GM21423 (cell line): ENCODE data around the gene SYNGAP1.
"Not testable (repeated sequence)": the region's sequence is repeated elsewhere in the genome, so short reads cannot be mapped to it uniquely, and the experiment has no call there.

Experiments used
- ATAC-seq: cut with Tn5 transposase; IDR thresholded peaks from one replicate; pipeline ENCODE4 v1.9.1; 2021; ENCODE audit warnings: mild to moderate bottlenecking, moderate library complexity; ENCODE audit not compliant: unreplicated experiment

SYNGAP1 gene

DNA sequence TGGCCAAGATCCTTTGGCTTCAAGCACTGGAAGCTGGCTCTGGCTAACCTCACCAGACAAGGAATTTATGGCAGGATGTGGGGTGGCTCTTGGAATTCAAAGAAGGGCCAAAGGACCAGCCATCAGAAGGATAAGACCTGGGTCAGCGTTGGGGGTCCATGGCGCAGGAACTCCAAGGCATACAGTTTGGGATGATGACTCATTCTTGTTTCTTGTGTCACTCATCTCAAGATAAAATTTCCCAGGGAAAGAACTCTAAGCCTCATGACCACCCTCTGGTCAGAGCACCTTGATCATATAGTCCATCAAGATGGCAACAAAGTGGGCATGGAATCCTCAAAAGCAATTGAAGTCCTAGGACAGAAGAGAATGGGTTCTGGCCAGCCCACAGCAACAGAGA, 39.4 kb downstream of the SYNGAP1 start:
- no peak for ATAC-seq

DNA sequence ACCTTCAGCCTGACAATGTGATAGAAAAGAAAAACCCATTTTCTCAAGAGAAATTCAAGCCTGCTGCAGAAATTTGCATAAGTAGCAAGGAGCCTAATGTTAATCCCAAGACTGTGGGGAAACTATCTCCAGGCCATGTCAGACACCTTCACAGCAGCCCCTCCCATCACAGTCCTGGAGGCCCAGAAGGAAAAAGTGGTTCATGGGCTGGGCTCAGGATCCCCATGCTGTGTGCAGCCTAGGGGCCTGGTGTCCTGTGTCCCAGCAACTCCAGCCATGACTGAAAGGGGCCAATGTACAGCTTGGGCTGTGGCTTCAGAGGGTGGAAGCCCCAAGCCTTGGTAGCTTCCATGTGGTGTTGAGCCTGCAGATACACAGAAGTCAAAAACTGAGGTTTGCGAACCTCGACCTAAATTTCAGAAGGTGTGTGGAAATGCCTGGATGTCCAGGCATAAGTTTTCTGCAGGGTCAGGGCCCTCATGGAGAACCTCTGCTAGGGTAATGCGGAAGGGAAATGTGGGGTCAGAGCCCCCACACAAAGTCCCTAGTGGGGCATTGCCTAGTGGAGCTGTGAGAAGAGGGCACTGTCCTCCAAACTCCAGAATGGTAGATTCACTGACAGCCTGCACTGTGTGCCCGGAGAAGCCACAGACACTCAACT, 46.3 kb downstream of the SYNGAP1 start:
- no peak for ATAC-seq

DNA sequence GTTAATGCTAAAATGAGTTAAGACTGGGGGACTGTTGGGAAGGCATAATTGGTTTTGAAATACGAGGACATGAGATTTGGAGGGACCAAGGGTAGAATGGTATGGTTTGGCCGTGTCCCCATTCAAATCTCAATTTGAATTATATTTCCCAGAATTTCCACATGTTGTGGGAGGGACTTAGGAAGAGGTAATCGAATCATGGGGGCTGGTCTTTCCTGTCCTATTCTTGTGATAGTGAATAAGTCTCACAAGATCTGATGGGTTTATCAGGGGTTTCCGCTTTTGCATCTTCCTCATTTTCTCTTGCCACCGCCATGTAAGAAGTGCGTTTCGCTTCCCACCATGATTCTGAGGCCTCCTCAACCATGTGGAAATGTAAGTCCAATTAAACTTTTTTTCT, 47.2 kb downstream of the SYNGAP1 start:
- ATAC-seq: no peak

DNA sequence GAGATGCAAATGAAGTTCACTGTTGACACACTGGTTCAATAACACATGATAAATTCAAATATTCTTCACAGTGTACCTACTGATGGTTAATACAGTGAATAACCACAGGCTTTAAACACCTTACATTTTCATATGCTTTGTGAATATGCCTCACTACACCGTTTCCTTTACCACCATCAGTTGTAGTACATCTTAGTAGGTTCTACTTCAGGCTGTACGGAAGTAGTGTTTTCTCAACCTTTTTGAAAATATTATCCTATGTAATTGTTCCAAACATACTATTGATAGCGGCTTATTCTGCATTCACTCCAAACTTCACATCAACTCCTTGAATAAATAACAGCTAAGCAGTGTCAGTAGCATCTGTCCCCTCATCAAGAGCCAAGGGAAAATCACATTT, 49.8 kb downstream of the SYNGAP1 start:
- no peak for ATAC-seq

DNA sequence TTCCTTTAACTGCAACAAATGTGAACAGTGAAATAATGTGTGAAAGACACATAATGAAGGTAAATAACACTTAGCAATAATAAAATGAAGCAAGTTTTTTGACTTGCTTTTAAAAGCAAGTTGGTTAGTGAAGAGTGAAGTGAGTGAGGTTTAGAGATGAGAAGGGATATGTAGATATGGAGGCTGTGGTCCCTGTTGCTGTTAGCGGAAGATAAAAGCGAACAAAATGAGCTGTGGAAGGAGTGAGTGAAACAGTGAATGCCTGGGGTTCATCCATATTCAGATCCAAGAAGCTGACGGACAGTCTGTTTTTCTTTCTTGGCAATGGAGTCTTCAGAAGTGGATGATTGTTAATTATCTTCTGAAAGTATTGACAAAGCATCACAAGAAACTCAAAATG, 58.0 kb downstream of the SYNGAP1 start:
- no peak for ATAC-seq

DNA sequence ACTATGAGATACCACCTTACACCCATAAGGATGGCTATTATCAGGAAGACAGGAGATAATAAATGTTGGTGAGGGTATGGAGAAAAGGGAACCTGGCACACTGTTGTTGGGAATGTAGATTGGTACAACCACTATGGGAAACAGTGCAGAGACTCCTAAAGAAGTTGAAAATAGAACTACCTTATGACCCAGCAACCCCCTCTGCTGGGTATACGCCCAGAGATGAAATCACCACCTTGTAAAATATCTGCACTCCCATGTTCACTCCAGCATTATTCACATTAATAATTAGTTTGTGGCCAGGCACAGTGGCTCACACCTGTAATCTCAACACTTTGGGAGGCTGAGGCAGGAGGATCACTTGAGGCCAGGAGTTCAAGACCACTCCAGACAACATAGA, 61.3 kb downstream of the SYNGAP1 start:
- no peak for ATAC-seq

DNA sequence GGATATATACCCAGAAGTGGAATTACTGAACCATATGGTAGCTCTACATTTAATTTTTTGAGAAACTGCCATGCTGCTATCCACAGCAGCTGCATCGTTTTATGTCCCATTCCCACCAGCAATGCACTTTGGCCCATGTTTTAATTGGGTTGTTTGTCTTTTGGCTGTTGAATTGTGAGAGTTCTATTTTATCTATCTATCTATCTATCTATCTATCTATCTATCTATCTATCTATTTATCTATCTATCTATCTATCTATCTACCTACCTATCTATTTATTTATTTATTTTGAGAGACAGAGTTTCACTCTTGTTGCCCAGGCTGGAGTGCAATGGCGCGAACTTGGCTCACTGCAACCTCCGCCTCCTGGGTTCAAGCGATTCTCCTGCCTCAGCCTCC, 62.8 kb downstream of the SYNGAP1 start:
- ATAC-seq: not testable (repeated sequence)

DNA sequence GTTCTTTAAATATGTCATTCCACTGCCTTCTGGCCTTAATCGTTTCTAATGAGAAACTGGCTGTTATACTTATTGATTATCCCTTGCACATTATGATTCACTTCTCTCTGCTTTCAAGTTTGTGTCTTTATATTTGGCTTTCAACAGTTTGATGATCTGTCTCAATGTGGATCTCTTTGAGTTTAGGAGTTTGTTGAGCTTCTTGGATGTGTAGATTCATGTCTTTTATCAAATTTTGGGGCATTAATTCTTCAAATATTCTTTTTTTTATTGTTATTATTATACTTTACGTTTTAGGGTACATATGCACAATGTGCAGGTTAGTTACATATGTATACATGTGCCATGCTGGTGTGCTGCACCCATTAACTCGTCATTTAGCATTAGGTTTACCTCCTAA, 63.8 kb downstream of the SYNGAP1 start:
- no peak for ATAC-seq

DNA sequence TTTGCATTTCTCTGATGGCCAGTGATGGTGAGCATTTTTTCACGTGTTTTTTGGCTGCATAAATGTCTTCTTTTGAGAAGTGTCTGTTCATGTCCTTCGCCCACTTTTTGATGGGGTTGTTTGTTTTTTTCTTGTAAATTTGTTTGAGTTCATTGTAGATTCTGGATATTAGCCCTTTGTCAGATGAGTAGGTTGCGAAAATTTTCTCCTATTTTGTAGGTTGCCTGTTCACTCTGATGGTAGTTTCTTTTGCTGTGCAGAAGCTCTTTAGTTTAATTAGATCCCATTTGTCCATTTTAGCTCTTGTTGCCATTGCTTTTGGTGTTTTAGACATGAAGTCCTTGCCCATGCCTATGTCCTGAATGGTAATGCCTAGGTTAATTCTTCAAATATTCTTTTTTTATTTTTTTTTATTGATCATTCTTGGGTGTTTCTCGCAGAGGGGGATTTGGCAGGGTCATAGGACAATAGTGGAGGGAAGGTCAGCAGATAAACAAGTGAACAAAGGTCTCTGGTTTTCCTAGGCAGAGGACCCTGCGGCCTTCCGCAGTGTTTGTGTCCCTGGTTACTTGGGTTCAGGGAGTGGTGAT, 64.9 kb downstream of the SYNGAP1 start:
- not testable (repeated sequence) for ATAC-seq

DNA sequence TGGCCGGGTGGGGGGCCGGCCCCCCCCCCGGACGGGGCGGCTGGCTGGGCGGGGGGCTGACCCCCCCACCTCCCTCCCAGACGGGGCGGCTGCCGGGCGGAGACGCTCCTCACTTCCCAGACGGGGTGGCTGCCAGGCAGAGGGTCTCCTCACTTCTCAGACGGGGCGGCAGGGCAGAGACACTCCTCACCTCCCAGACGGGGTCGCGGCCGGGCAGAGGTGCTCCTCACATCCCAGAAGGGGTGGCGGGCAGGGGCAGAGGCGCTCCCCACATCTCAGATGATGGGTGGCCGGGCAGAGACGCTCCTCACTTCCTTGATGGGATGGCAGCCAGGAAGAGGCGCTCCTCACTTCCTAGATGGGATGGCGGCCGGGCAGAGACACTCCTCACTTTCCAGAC, 65.8 kb downstream of the SYNGAP1 start:
- ATAC-seq: not testable (repeated sequence)

DNA sequence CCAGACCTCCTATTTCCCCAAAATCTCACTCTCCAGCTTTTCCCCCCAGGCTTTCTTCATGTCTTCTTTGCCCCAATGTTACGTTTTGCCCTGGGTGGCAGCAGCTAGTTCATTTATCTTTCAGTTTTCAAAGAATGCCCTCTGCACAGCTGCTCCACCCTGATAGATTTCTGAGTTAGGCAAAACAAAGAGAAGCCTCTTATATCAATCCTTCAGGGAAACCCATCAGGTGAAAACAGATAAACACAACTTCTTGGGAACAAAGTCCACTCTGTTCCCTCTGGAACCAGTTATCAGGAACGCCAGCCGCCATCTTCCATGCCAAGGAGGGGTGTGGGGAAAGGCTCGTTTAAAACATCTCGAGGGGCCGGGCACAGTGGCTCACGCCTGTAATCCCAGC, 68.5 kb downstream of the SYNGAP1 start:
- no peak for ATAC-seq

DNA sequence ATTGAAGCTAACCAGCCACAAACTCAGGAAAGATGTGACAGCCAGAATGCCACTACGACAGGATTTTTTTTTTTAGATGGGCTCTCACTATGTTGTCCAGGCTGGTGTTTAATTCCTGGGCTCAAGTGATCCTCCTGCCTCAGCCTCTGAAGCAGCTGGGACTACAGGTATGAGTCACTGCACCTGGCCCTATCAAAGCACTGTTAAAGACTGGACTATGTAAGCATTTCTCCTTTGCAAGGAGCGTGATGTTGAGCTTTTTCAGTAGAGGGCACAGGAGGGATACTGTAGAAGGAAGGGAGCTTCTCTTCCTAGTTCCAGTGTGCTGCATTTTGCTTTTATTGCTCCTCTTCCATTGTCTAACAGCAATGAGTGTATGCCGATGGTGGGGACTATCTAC, 70.3 kb downstream of the SYNGAP1 start:
- ATAC-seq: no peak

DNA sequence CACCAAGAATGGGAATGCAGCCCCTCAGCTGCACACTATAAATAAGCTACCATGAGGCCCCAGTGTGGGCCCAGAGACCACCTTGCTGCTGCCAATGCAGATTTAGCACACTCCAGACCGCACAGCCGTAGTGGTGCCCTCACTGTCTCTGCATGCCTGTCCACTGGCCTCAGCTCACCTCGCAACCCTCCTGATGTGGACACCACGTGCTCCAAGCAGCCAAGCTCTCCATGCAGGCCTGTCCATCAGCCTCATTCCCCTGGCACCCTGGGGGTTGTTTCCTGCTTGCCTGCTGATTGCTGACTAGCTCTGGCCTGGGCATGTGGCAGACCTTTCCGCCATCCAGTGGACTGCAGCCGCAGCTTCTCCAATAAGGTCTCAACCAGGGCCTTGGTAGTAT, 70.8 kb downstream of the SYNGAP1 start:
- no peak for ATAC-seq

DNA sequence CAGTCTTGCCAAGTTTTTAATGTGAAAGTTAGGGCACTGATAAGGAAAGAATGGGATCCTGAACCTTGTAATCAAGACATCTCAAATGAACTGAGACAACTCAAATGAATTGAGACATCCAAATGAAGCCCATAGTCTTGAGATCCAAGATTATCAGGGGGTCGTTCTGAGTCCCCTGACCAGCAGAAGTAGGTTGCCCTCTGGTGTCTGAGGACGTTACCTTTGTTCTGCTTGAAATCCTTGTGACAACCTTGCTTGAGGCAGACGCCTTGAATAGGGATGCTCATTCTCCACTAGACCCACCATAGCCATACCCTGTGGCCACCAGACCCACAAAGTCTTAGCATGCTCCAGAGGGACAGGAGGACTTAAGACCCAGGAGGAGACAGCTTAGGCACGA, 72.2 kb downstream of the SYNGAP1 start:
- ATAC-seq: no peak

DNA sequence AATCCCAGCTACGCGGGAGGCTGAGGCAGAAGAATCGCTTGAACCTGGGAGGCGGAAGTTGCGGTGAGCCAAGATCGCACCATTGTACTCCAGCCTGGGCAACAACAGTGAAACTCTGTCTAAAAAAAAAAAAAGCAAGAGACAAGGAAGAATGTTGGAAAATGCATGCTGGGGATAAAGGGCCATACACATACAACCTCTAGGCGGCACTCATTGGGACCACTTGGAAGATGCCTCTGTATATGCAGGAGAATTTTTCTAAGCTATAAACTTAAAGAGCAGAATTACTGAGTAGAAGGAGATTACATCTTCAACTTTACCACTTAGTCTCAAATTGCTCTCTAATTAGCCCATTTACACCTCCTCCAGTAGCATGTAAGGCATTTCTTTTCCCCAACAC, 77.3 kb downstream of the SYNGAP1 start:
- no peak for ATAC-seq

DNA sequence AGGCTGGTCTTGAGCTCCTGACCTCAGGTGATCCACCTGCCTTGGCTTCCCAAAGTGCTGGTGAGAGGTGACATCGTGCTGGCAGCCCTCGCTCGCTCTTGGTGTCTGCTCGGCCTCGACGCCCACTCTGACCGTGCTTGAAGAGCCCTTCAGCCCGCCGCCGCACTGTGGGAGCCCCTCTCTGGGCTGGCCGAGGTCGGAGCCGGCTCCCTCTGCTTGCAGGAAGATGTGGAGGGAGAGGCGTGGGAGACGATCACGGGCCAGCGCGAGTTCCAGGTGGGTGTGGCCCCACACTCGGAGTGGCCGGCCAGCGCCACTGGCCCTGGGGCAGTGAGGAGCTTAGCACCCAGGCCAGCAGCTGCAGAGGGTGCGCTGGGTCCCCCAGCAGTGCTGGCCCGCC, 82.6 kb downstream of the SYNGAP1 start:
- ATAC-seq: no peak

DNA sequence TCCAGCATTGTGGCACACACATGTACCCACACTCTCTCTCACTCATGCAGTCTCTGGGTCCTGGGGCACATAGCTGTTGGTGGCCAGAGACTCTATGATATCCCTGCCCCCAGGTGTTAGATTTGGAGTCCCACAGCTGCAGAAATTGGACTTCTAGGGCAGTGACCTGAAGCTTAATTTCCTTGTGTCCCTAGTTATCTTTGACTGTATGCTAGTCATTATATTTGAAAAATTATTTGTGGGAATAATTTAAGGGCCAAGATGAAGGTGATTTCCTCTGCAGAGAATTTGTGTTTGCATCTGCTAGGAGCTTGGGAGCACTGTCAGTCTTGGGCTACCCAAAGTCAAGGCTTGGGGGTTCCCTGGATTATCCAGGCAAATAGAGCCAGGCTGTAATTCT, 84.6 kb downstream of the SYNGAP1 start:
- ATAC-seq: no peak
